Right lobe of liver (tissue), 6 donors: Measurements from ENCODE around the gene IL1RAP. TPM values are rescaled to one million over a fixed set of nuclear protein-coding genes. Genes with fewer than 3 reads are reported as not detected.
A peak's percentile ranks its signal among the peaks of the same experiment; 100 is the strongest.

Experiments
- ATAC-seq, 4 donors: fragments of 200-7000 bp; cut with Tn5 transposase; one replicate each; pipeline ENCODE4 v1.9.1; 2020; ENCODE audit warnings: mild to moderate bottlenecking in 4 of 4, moderate library complexity in 4 of 4
- DNase-seq, 3 donors: peaks; one replicate each; pipeline ENCODE4 v3.0.0-alpha.2; 2020
- H3K27ac ChIP-seq, 3 donors: fragments of 200-600 bp; one replicate each; pipeline ENCODE4 v1.8.0; 2022
- H3K27me3 ChIP-seq, 2 donors: fragments of 200-600 bp; one replicate each; pipeline ENCODE4 v1.8.0; 2022
- H3K36me3 ChIP-seq, 4 donors: fragments of 200-600 bp; sonication (generic) in 1 of 4; one replicate each; pipeline versions ENCODE4 v1.5.1 to v1.8.0; 2017 to 2022; ENCODE audit warnings: control low read depth in 1 of 4
- H3K4me1 ChIP-seq, 4 donors: fragments of 200-600 bp; sonication (generic) in 1 of 4; one replicate each; pipeline versions ENCODE4 v1.5.1 to v1.8.0; 2017 to 2022; ENCODE audit warnings: control low read depth in 1 of 4
- H3K4me3 ChIP-seq, 3 donors: fragments of 200-600 bp; one replicate each; pipeline ENCODE4 v1.8.0; 2022
- H3K9me3 ChIP-seq, 4 donors: fragments of 200-600 bp; sonication (generic) in 1 of 4; one replicate each; pipeline versions ENCODE4 v1.5.1 to v1.8.0; 2017 to 2022; ENCODE audit warnings: control low read depth in 1 of 4
- CTCF ChIP-seq, 4 donors: fragments of 200-600 bp in 3 of 4; fragments of 450-650 bp in 1 of 4; IDR thresholded peaks; one replicate each; pipeline versions ENCODE4 v1.5.1 to v1.8.0; 2016 to 2022; ENCODE audit warnings: antibody characterized with exemption in 4 of 4, mild to moderate bottlenecking in 2 of 4
- POLR2A ChIP-seq: fragments of 450-650 bp; IDR thresholded peaks from one replicate; pipeline ENCODE4 v1.6.1; 2017; ENCODE audit warnings: antibody characterized with exemption, mild to moderate bottlenecking
- WGBS: methylation state at CpG from one replicate; pipeline ENCODE4 v1.1.6; 2018; ENCODE audit warnings: low coverage, low lambda C conversion rate; ENCODE audit not compliant: insufficient coverage; ENCODE audit errors: missing lambda C conversion rate; 5-methylcytosine and 5-hydroxymethylcytosine counted together
- intact Hi-C, 2 donors: fragments of 100-400 bp; cut with DNase I; formaldehyde crosslinking; loops; one replicate each; pipeline versions ENCODE4 v1.11.2 to v1.14.1; 2022
- total RNA-seq, 6 experiments: library from RNA; depleted of rRNA in 2 of 6; stranded (reverse); fragments of >200 nt in 2 of 6; fragmentation: NEBNext Ultra II Directional in 3 of 6; extraction: Animal tissue kit (Norgen Biotek cat#: 25700) in 3 of 6; gene quantifications; one replicate each; pipeline versions ENCODE4 v1.1.0 to v1.2.4, GENCODE V29; 2016 to 2023
- donor health status: DM: no; HTN: yes; CAD: no.
- donor health status: DM: no; HTN: no; CAD: no.
- donor health status: DM: no; HTN: no; CAD: no.
- donor health status: DM: no; HTN: yes; CAD: no.
- donor health status: DM: no; HTN: yes; CAD: no.

Gene IL1RAP
- total RNA-seq, 6 experiments from 2014 or later, result 44.6 to 142 (median 60.5) TPM

DNA sequence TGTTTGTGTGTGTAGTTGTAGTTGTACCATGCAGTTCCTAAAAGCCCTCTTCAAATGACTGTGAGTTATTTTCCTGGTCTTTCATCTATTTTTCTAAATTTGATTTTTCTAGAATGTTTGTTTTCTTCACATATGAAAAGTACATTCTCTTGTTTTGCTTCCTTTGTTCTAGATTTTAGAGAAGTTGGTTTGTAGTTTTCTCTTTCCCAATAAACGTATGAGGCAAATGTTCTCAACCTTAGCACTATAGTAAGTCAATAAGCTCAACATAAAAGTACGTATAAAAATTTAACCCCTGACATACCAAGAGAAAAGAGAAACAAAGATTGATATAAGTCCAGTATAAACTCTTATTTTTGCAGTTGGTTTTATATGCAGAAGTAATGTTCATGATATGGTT, 74.7 kb downstream of the IL1RAP start:
- TF ChIP-seq POLR2A (no peak), CTCF (IDR thresholded peaks at IDR 0.05) (no peak)
- H3K36me3 ChIP-seq, result no peaks in the 10 kb centered on the region
- peaks cover 0 to 40% (median 11%) of the 10 kb centered on the region in 4 donors for H3K4me1 ChIP-seq
- no peak overlapping the region for H3K4me3 ChIP-seq
- no peaks in the 10 kb centered on the region for H3K9me3 ChIP-seq
- no peaks in the 10 kb centered on the region for H3K27me3 ChIP-seq
- ATAC-seq (no peak), DNase-seq (no peak)
- intact Hi-C loops, result no loop called here
- no peak overlapping the region for H3K27ac ChIP-seq
- 41% methylated on average over 2 of the region's 2 CpGs for WGBS

- Histone ChIP-seq H3K36me3 (no peaks in the 10 kb centered on the region), H3K4me3 (no peak overlapping the region), H3K4me1 (peaks cover 0 to 35% (median 8%) of the 10 kb centered on the region in 4 donors), H3K9me3 (no peaks in the 10 kb centered on the region), H3K27me3 (no peaks in the 10 kb centered on the region), H3K27ac (peak overlapping the region in 1 of 3 donors; percentile 90)
- no peak for ATAC-seq
- DNase-seq, result no peak
- TF ChIP-seq CTCF (IDR thresholded peaks at IDR 0.05) (no peak), POLR2A (no peak)
- 85% methylated on average over 7 of the region's 7 CpGs for WGBS
- intact Hi-C loops, result no loop called here
Measured at GRCh38 chr3:190589326-190589725, 75.4 kb downstream of the IL1RAP start.

DNA sequence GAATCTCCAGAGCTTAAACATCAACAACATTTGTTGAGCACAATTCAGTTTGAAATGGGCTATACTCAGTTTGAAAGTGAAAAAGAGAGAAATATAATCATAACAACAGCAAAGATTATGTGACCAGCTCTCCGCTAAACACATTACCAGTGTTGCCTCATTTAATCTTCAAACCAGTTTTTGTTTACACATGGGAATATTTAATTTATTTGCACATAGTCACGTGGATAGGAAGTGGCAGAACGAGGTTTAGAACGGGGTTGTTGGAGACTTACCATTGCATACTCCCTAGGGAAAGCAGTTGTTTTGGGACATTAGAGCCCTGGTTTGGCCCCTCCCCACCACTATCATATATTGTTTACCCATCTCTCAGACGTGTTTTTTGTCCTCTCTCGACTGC, 77.2 kb downstream of the IL1RAP start:
- no peaks in the 10 kb centered on the region for H3K9me3 ChIP-seq
- no peaks in the 10 kb centered on the region for H3K27me3 ChIP-seq
- TF ChIP-seq POLR2A (no peak), CTCF (IDR thresholded peaks at IDR 0.05) (no peak)
- DNase-seq, result no peak
- 24% methylated on average over 6 of the region's 6 CpGs for WGBS
- no peaks in the 10 kb centered on the region for H3K36me3 ChIP-seq
- H3K27ac ChIP-seq, result peak overlapping the region; percentile 61 to 90 (median 72)
- H3K4me1 ChIP-seq, result peaks cover 0 to 34% (median 8%) of the 10 kb centered on the region in 4 donors
- intact Hi-C loops, result no loop called here
- peak; percentile 56 to 76 (median 70) for ATAC-seq
- H3K4me3 ChIP-seq, result peak overlapping the region in 1 of 3 donors; percentile 15

GRCh38 chr3:190593075-190593474, 79.2 kb downstream of the IL1RAP start:
- no peak for ATAC-seq
- Histone ChIP-seq H3K27me3 (no peaks in the 10 kb centered on the region), H3K36me3 (no peaks in the 10 kb centered on the region), H3K4me1 (peaks cover 0 to 34% (median 9%) of the 10 kb centered on the region in 4 donors), H3K9me3 (no peaks in the 10 kb centered on the region), H3K27ac (peak overlapping the region; percentile 61 to 90 (median 72)), H3K4me3 (no peak overlapping the region)
- TF ChIP-seq POLR2A, result no peak
- intact Hi-C loops, result no loop called here
- no peak for DNase-seq
- WGBS, result 50% methylated on average over 1 of the region's 2 CpGs

GRCh38 chr3:190594171-190594570, 80.3 kb downstream of the IL1RAP start:
- Histone ChIP-seq H3K4me3 (no peak overlapping the region), H3K4me1 (peaks cover 0 to 34% (median 9%) of the 10 kb centered on the region in 4 donors), H3K36me3 (peaks cover 0 to 2% (median 0%) of the 10 kb centered on the region in 4 donors), H3K27ac (no peak overlapping the region), H3K27me3 (no peaks in the 10 kb centered on the region), H3K9me3 (no peaks in the 10 kb centered on the region)
- intact Hi-C loops, result no loop called here
- DNase-seq (no peak), ATAC-seq (no peak)
- WGBS, result 60% methylated on average over 4 of the region's 4 CpGs
- TF ChIP-seq POLR2A (no peak), CTCF (IDR thresholded peaks at IDR 0.05) (no peak)
